Ramos (cell line): ENCODE measurements around the gene LIX1L.

Experiments
- in situ Hi-C: fragments of 300-500 bp; cut with MboI; formaldehyde crosslinking; loops from one replicate; pipeline ENCODE4 v1.14.3; 2022; ENCODE audit warnings: low sequenced_read_pairs; ENCODE audit not compliant: unreplicated experiment

LIX1L gene

DNA sequence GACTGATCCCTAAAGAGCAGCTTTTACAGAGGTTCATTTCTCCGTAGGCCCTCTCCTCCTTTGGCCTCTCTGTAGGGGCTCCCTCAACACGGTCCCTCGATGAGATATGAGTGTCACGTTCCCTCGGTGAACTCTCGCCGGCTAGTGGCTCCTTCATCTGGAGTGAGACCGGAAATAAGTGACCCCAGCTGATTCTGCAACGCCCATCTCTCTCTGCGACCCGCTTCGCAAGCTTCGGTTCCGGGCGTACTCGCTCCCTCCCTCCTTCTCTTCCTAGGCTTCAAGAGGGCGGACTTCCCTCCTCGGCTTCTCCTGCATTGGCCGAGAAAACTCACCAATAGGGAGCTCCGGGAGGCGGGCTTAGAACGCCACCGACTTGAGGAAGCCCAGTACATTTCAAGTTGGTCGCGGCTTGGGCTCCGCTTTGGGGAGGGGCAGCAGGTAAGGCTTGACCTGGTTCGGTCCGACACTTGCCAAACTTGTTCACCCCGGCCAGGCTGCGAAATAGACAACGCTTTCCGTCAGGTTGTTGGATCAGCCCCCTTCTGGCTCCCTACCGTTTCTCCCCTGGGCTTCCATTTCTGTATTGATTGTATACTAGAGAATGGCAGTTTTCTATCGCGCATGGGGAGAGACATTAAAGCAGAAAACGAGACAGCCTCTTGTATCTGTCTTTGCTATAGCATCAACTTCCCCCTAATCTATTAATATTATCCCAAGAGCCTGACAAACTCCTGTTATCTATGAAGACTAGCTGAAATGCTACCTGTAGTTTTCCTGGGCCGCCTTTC lies 6.7 kb upstream of the LIX1L start, which contains the start of the genes ANKRD34A and POLR3GL:
Gene ANKRD34A (minus strand): TSS at position 248 of the 791 bp plus-strand sequence. CDS start 2,816 bp downstream, outside the sequence.
Gene POLR3GL (plus strand): TSS at position 363 of the 791 bp plus-strand sequence. CDS start 10,176 bp downstream, outside the sequence.
- in situ Hi-C loops, result no loop called here

GRCh38 chr1:145963265-145964019 lies 5.6 kb upstream of the LIX1L start:
- in situ Hi-C loops, result no loop called here

- in situ Hi-C loops, result no loop called here
These were observed 4.6 kb upstream of the LIX1L start for GRCh38 chr1:145962157-145963102.

DNA sequence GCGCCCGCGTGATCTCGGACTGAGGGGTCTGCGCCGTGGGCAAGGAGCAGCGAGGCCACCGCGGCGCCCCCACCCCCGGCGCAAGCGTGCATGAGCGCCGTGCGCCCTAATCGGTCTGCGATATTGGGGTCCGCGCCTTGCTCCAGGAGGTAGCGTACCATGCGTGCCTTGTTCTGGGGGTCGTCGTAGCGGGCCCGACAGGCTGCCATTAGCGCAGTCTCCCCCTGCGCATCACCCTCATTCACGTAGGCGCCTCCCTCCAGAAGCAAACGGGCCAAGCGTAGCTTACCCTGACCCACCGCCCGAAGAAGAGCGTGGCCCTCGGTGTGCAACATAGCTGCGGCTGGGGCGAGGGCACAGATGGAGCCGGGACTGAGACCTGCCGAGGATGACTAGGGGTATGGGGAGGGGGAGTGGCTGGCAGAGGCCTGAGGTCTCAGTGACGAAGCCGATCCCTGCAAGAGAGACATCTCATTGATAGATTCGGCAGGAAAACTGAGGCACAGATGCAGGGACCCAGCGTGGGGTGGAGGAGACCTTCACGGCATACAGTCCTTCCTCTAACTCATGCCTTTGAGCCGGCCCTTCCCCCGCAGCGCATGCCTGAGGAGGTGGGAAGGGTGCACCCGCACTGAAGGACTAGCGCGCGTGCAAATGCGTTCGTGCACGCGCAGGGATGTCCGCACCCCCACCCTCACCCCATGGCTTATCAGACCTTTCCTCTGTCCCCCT lies 3.8 kb upstream of the LIX1L start:
- in situ Hi-C loops, result no loop called here

DNA sequence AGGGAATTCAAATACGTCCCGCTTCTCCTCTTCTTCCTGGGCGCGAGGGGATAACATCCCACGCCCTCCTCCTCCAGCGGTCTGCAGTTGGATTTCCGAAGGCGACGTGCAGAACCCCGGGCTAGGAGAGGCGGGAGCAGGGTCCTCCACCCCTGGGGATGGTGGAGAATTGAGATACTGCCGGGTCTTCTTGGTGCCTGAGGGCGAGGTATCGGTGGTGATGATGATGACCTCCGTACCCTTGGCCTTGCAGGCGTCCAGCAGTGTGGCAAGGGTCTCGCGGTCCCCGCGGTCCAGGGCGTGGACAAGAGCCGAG lies 3.2 kb upstream of the LIX1L start:
- in situ Hi-C loops, result no loop called here

DNA sequence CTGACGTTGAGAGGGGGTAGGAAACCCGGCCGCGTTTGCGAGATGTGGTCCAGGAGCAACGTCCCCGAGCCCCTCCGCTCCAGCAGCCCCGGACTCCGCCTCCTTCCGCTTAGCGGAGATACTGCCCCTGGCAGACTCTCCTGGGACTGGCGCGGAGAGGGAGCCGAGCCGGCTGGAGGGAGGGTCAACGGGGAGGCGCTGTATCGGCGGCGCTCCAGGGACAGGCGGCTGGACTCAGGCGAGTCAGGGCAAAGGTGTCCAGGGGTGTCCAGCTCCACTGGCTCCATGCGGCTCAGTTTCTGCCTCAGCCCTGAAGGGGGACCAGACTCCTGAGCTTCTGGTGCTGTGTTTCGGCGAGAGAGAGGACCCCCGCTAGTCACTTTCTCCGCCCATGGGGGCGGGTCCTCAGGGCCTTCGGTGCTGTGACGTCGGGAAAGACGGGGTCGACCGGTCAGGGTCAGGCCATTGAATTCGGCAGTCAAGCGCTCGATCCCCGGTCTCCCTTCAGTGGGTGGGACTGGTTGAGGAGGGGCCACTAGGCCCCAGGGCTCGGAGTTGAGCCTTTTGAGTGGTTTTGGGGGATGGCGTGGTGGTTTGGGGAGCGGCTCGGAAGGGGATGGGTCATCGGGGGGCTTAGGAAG lies 2.8 kb upstream of the LIX1L start:
- in situ Hi-C loops, result no loop called here

DNA sequence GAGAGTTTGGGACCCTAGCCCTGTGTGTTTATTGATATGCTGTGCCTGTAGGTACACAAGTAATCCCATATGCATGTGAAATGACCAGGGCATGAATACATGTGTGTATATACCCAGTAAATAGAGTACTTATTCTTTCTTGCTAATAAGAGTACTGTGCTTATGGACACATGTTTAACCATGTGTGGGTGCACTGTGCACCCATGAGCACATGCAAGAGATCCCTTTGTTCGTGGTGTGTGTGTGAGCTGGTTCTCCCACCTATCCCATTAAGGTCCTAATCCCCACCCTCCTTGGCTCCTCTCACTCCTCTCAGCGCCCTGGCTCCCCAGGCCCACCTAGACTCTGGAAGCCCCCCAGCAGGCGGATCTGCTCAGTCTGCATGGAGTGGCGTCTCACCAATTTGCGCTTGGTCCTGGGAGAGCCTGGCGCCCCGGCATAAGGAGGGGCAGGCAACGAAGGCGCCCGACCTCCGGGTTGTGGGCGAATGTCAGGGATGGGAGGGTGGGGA lies 2.2 kb upstream of the LIX1L start:
- in situ Hi-C loops, result no loop called here

DNA sequence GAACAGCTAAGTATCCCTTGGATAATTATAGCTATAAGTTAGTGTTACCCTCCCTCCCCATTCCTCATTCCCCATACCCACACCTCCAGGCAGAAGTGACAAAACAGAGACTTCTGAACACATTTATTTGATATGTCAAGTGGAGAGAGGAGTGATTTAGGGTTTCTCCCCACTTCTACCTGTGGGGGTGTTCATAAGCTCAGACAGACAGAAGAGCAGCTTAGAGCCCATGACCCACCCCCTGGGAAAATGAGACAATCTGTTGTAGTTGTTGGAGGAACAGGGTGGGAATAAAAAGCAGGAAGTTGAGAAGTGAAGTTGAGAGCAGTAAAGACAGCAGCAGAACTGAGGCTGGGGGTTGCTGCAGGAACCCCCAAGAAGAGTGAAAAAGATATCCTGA lies 1.5 kb upstream of the LIX1L start:
- in situ Hi-C loops, result no loop called here

- in situ Hi-C loops, result no loop called here
These were observed 917 bp upstream of the LIX1L start for GRCh38 chr1:145958734-145959133.

DNA sequence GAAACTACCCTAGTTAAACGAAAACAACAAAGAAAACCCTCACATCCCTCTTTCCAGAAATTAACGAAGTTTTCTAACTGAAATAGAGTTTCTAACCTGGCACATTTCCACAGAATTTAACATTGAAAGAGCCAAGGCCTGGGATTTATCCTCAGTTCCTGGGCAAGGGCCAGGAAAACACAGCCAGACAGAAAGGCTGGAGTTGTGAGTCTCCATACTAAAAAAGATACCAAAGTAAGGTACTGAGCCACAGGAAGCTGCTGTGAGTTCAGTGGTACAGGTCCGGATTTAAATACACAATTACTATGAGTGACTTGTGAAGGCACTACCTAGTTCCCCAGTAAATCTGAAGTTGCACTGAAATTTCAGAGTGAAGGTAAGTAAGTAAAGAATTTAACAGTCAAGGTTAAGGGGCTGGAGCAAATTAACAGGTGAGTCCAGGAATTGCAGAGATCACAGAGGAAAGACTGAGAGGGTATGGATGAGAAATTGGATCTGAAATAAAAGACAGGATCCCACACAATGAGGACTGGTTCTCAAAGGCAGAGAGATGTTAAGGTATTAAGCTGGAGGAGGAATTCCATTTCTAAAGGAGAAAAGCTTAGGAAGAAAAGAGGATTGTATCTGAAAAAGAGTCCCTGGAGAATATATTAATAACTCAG lies 905 bp downstream of the LIX1L start:
- in situ Hi-C loops, result no loop called here

GRCh38 chr1:145956361-145956760 lies 1.5 kb downstream of the LIX1L start:
- in situ Hi-C loops, result no loop called here

- in situ Hi-C loops, result no loop called here
These were observed 2.4 kb downstream of the LIX1L start for GRCh38 chr1:145955436-145955835.

- in situ Hi-C loops, result no loop called here
These were observed 4.0 kb downstream of the LIX1L start for GRCh38 chr1:145953861-145954260.

DNA sequence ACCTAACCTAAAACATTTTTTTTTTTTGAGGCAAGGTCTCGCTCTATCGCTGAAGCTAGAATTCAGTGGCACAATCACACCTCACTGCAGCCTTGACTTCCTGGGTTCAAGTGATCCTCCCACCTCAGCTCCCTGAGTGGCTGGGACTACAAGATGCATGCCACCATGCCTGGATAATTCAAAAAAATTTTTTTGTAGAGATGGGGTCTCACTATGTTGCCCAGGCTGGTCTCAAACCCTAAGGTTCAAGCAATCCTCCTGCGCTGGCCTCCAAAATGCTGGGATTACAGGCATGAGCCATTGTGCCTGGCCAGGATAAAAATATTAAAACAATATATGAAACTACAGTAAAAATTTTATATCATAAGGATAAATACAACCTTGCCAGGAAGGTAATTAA lies 4.9 kb downstream of the LIX1L start:
- in situ Hi-C loops, result no loop called here

DNA sequence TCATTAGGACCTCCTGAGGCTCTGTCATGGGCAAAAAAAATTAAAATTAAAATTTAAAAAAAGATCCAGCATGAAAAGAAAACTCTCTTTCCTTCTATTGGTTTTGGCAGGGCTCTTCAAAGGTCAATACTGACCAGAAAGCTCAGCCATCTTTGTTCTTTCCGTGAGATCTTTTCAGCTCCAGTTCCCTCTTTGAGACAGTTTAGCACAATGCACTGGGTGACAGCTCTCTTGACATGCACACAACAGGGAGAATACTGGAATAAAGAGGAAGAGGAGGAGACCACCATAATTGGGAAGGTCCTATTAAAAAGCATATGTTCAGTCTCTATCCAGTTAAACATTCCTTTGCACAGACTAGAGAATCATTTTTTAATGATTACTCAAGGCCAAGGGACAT lies 6.3 kb downstream of the LIX1L start:
- in situ Hi-C loops, result no loop called here

DNA sequence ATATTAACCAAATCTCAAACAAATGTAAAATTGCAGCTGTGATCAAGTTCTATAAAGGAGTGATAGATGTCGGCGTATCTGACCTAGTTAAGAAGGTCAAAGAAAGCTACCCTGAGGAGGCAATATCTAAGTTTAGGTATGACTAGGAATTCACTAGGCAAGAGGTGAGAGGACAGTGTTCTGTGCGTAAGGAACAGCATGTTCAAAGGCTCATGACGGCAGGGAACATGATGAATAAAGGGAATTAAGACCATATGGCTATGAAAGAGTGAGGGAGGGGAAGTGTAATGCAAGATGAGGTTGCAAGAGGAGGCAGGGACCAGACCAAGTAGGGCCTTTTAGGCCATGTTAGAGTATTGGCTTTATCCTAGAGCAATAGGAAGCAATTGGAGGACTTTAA lies 8.6 kb downstream of the LIX1L start:
- in situ Hi-C loops, result no loop called here

GRCh38 chr1:145947551-145947950 lies 10.3 kb downstream of the LIX1L start:
- in situ Hi-C loops, result no loop called here

DNA sequence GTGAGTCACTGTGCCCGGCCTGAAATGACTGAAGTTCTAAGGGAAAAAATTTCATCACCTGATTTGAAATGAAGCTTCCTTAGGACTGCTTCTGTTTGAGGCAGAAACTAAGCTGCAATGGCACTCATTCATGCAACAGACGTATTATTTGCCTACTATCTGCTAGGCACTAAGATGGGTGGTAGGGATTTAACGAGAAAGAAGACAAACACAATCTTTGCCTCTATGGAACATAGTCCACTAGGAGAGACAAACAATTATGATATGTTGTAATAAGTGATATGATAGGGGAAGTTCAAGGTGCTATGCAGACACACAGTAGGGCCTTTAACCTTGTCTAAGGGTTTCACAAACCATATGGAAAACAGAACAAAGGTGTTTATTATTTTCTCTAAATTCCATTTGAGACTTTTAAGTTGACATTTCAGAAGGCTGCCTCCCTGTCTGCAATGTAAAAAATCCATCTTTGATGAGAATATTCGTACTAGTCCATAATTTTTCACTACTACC lies 11.3 kb downstream of the LIX1L start:
- in situ Hi-C loops, result no loop called here
